ENCODE results near the gene FAM171A2. TPM values are rescaled to one million over a fixed set of nuclear protein-coding genes. Genes with fewer than 3 reads are reported as not detected.
A peak's percentile ranks its signal among the peaks of the same experiment; 100 is the strongest.

FAM171A2 gene
- total and polyA plus RNA-seq, 7 donors: 0.66 to 1.7 (median 1.4) TPM; not detected in 2

DNA sequence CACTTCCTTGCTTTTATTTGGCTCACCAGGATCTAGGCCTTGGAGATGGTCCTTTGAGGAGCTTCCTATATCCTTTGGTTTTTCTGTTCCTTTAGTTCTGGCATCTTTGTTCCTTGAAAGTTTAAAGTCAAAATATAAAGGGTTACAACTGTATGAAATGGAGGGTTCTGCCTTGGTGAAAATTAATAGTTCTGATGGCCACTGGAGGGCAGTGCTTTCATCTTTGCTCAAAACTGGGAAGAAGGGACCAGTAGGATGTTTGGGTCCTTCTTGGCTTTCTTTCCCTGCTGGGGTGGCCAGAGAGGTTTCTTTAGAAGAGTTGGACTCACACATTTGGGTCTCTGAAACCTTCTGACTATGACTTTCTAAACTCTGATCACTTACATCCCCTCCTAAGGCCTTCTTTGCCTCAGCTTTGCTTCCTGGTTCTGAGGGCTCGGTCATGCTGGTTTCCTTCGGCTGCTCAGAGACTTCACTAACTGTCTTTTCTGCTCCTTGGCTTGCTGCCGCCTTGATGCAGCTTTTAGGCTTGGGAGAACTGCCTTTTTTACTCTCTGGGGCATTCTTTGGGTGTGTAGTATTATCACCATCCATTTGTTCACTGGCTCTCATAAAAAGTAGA lies 36.7 kb upstream of the FAM171A2 start:
- WGBS, 2 donors: 94% methylated on average over 3 of the region's 3 CpGs
- H3K4me3 ChIP-seq: no peak overlapping the region
- DNase-seq: no peak
- peaks cover 17 to 86% (median 42%) of the 10 kb centered on the region in 4 donors for H3K36me3 ChIP-seq
- H3K9me3 ChIP-seq: no peaks in the 10 kb centered on the region
- no peak overlapping the region for H3K27ac ChIP-seq
- TF ChIP-seq, protein P1, sequence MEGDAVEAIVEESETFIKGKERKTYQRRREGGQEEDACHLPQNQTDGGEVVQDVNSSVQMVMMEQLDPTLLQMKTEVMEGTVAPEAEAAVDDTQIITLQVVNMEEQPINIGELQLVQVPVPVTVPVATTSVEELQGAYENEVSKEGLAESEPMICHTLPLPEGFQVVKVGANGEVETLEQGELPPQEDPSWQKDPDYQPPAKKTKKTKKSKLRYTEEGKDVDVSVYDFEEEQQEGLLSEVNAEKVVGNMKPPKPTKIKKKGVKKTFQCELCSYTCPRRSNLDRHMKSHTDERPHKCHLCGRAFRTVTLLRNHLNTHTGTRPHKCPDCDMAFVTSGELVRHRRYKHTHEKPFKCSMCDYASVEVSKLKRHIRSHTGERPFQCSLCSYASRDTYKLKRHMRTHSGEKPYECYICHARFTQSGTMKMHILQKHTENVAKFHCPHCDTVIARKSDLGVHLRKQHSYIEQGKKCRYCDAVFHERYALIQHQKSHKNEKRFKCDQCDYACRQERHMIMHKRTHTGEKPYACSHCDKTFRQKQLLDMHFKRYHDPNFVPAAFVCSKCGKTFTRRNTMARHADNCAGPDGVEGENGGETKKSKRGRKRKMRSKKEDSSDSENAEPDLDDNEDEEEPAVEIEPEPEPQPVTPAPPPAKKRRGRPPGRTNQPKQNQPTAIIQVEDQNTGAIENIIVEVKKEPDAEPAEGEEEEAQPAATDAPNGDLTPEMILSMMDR (IDR thresholded peaks at IDR 0.05): peak in 2 of 4 experiments; percentile 10 to 28
- no peak for TF ChIP-seq EP300 (IDR thresholded peaks at IDR 0.05)
- no peak for TF ChIP-seq POLR2A (IDR thresholded peaks at IDR 0.05)
- TF ChIP-seq POLR2AphosphoS5 (IDR thresholded peaks at IDR 0.05): no peak
- intact Hi-C loops (cut with DNase I): loop anchor here (5.0 kb wide), 1 partner anchor 122 kb away; no protein-coding TSS in a partner anchor
- H3K4me1 ChIP-seq: no peaks in the 10 kb centered on the region
- H3K27me3 ChIP-seq: no peaks in the 10 kb centered on the region

DNA sequence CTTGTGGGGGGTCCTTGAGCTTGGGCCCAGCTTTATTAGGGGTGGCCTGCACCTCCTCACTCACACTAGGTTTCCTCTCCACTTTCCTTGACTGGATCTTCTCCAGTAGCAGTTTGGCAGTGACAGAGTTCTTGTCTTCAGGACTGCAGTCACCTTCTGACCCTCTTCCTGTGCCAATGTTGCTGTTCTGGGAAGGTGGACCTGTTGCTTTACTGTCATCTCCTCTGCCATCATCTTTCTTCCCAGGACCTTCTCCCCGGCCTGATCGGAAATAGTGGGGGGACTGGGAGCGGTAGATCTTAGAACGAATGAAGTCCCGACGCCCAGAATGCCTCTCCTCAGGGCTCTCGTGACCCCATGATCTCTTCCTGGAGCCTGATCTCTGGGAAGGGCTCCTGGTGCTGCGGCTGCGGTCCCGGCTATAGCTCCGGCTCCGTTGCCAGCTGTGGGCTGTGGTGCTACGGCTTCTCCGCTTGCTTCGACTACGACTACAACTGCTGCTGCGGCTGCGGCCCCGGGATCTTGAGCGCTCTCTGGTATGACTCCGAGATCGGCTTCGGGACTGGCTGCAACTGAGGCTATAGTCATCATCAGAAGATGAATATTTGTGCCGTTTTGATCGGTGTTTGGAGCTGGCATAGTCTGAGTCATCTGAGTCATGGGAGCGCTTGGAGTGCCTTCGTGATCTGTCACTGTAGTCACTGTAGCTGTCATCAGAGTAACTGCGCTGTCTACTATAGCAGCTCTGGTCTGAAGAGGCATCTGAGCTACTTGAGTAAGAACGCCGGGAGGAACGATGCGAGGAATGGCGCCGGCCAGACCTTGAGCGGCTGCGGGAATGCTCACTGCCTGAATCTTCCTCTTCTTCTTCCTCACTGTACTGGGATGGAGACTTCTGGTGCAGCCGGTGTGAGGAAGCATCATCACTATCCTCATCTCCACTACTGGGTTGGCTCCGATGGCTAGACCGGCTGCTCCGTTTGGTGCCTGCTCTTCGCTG lies 35.3 kb upstream of the FAM171A2 start:
- Histone ChIP-seq H3K36me3 (peaks cover 17 to 80% (median 41%) of the 10 kb centered on the region in 4 donors), H3K4me3 (no peak overlapping the region), H3K4me1 (no peaks in the 10 kb centered on the region), H3K27me3 (no peaks in the 10 kb centered on the region), H3K9me3 (no peaks in the 10 kb centered on the region), H3K27ac (no peak overlapping the region)
- 97% methylated on average over 41 of the region's 41 CpGs for WGBS, 2 donors
- DNase-seq: no peak
- intact Hi-C loops (cut with DNase I): no loop called here
- TF ChIP-seq POLR2A (IDR thresholded peaks at IDR 0.05) (no peak), EP300 (IDR thresholded peaks at IDR 0.05) (no peak), POLR2AphosphoS5 (IDR thresholded peaks at IDR 0.05) (no peak)
- TF ChIP-seq, protein P1 (IDR thresholded peaks at IDR 0.05): no peak

DNA sequence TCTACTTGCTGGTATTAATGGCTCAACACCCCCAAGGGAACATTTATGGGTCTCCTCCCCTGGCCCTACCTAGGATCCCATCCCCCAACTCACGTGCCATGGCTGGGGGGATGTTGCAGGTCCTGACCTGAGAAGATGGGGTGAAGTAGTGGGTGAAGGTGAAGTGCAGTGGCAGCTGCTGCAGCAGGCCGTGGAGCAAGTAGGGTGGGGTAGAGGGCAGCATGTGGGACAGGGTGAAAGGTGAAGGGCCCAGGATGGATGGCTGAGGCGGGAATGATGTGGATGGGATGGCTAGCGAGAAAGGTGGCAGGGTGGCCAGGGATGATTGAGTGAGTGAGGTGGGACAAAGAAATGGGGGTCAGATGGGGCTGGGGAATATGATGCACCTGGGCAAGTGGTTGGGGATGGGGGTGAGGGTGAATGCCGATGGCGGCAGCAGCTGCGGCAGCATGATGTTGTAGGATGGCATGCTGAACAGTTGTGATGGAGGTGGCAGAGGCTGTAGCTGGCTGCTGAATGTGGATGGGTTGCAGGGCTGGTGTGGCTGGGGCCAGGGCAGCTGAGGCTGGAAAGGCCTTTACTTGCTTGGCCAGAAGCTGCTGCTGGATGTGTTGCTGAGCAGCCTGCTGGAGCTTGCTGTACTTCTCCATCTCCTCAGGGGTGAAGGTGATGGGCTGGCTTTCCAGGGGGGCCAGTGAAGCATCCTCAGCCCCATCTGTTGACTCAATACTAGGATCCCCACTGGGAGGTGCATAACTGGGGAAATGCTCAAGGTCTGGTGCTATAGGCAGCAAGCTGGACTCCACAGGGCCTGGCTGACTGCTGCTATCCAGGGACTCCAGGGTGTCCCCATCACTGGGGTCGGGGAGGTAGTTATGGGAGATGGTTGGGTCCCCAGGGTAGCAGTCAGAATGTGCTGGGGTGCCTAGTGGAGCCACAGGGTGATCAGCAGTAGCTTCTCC lies 34.1 kb upstream of the FAM171A2 start:
- DNase-seq: no peak
- no peak for TF ChIP-seq POLR2AphosphoS5 (IDR thresholded peaks at IDR 0.05)
- no peak for TF ChIP-seq EP300 (IDR thresholded peaks at IDR 0.05)
- TF ChIP-seq, protein P1 (IDR thresholded peaks at IDR 0.05): no peak
- TF ChIP-seq POLR2A (IDR thresholded peaks at IDR 0.05): no peak
- H3K27me3 ChIP-seq: no peaks in the 10 kb centered on the region
- no peak overlapping the region for H3K4me3 ChIP-seq
- intact Hi-C loops (cut with DNase I): no loop called here
- H3K36me3 ChIP-seq: peaks cover 17 to 68% (median 35%) of the 10 kb centered on the region in 4 donors
- 96% methylated on average over 8 of the region's 8 CpGs for WGBS, 2 donors
- H3K4me1 ChIP-seq: no peaks in the 10 kb centered on the region
- no peaks in the 10 kb centered on the region for H3K9me3 ChIP-seq
- H3K27ac ChIP-seq: no peak overlapping the region

DNA sequence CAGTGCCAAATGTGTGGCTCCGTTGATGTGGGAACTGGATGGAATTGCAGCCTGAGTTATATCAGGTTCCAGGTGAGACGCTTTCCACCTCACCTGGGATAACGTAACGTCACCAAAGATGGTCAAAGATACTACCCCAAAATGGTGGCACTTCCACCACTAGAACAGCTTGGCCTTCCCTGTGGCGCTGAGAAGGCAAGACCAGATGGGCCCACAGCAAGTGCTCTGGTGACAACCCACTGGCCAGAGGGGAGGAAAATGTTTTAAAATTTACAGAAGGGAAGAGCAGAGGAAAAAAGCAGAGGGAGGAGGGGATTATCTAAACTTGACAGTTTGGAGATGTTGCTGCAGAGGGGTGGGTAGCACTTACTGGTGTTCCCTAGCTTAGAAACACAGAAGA lies 33.3 kb upstream of the FAM171A2 start:
- H3K36me3 ChIP-seq: peaks cover 17 to 61% (median 34%) of the 10 kb centered on the region in 4 donors
- DNase-seq: no peak
- intact Hi-C loops (cut with DNase I): no loop called here
- no peak overlapping the region for H3K27ac ChIP-seq
- no peaks in the 10 kb centered on the region for H3K4me1 ChIP-seq
- H3K27me3 ChIP-seq: no peaks in the 10 kb centered on the region
- no peak overlapping the region for H3K4me3 ChIP-seq
- WGBS, 2 donors: 94 to 95% methylated on average over 5 of the region's 5 CpGs
- no peak for TF ChIP-seq POLR2AphosphoS5 (IDR thresholded peaks at IDR 0.05)
- no peak for TF ChIP-seq POLR2A (IDR thresholded peaks at IDR 0.05)
- TF ChIP-seq, protein P1 (IDR thresholded peaks at IDR 0.05): no peak
- TF ChIP-seq EP300 (IDR thresholded peaks at IDR 0.05): no peak
- H3K9me3 ChIP-seq: no peaks in the 10 kb centered on the region
